NB4 (cell line): ENCODE measurements around the gene KLF16.

Experiments used
- DNase-seq: peaks from one replicate; pipeline ENCODE4 v3.0.0; 2010; ENCODE audit warnings: low read depth
- H3K4me3 ChIP-seq: one replicate; pipeline ENCODE4 v1.5.1; 2011; ENCODE audit warnings: mild to moderate bottlenecking, low read depth, low read length, moderate library complexity
- CTCF ChIP-seq: IDR thresholded peaks from one replicate; pipeline ENCODE4 v1.5.1; 2012; ENCODE audit warnings: low read depth, low read length
- MAX ChIP-seq: IDR thresholded peaks from 2 replicates; pipeline ENCODE4 v1.6.1; 2011; ENCODE audit warnings: low read depth, low read length
- MYC ChIP-seq: IDR thresholded peaks from 2 replicates; pipeline ENCODE4 v1.6.1; 2011; ENCODE audit warnings: low read depth, low read length
- POLR2A ChIP-seq: IDR thresholded peaks from 2 replicates; pipeline ENCODE4 v1.6.1; 2011; ENCODE audit warnings: mild to moderate bottlenecking; ENCODE audit not compliant: insufficient read length; ENCODE audit errors: extremely low read depth

KLF16 gene

GRCh38 chr19:1804858-1805257 is 58.5 kb downstream of the KLF16 start:
- TF ChIP-seq MAX (no peak), POLR2A (no peak), CTCF (no peak), MYC (no peak)
- no peak overlapping the region for H3K4me3 ChIP-seq
- DNase-seq, result no peak
